IgD-negative memory B cell (primary cell): ENCODE measurements around the gene TBC1D22A. TPM values are rescaled to one million over a fixed set of nuclear protein-coding genes. Genes with fewer than 3 reads are reported as not detected.

Experiments
- H3K27ac Mint-ChIP-seq, 3 donors: one replicate each; pipeline ENCODE4 v1.8.0; 2020 to 2022; ENCODE audit warnings: mild to moderate bottlenecking in 3 of 3, mixed read lengths in 3 of 3, moderate library complexity in 1 of 3
- H3K27me3 Mint-ChIP-seq: one replicate; pipeline ENCODE4 v1.8.0; 2021; ENCODE audit warnings: mixed read lengths
- H3K36me3 Mint-ChIP-seq: one replicate; pipeline ENCODE4 v1.8.0; 2020; ENCODE audit warnings: mild to moderate bottlenecking, mixed read lengths
- H3K4me1 Mint-ChIP-seq, 3 donors: one replicate each; pipeline ENCODE4 v1.8.0; 2020 to 2022; ENCODE audit warnings: mixed read lengths in 3 of 3, mild to moderate bottlenecking in 1 of 3
- H3K4me3 Mint-ChIP-seq, 4 donors: one replicate each; pipeline ENCODE4 v1.8.0; 2020 to 2022; ENCODE audit warnings: mild to moderate bottlenecking in 4 of 4, mixed read lengths in 4 of 4, moderate library complexity in 3 of 4
- H3K9me3 Mint-ChIP-seq, 3 donors: one replicate each; pipeline ENCODE4 v1.8.0; 2020 to 2021; ENCODE audit warnings: mixed read lengths in 3 of 3, mild to moderate bottlenecking in 1 of 3
- polyA plus RNA-seq: library from polyadenylated mRNA; unstranded; fragments of 300-500 nt; fragmentation: Illumina TruSeq; gene quantifications from one replicate; pipeline ENCODE4 v1.2.3, GENCODE V29; 2021

Gene TBC1D22A
- polyA plus RNA-seq, 1 donor from 2014 or later = 64.3 TPM

DNA sequence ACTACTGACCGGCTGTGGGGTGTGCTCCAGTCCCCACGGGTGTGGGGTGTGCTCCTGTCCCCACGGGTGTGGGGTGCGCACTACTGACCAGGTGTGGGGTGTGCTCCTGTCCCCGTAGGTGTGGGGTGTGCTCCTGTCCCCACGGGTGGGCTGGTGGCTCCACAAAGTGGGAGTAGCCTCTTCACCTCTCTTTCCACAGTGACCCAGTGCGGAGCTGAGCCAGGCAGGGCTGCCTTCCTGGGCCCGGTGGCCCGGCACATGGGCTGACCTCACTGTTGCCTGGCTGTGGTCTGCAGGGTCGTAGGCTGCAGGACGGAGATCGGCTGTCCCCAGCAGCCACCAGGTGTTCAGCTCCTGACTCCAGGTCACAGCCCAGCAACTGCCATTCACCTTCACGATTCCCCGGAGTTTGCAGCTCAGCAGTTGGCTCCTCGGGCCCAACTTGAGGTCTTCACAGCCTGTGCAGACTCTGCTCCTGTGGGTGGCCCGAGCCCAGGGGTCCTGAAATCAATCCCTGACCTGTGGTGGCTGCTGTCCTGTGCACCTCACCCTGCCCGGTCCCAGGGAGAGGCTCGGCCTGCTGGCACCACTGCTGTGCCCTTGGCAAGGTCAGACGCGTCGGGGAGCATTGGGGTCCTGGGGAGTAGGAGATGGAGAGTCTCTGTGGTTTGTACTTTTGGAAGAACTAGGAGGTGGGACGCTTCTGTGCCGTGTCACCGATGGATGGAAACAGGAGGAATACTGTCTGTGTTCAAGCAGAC, 414.3 kb downstream of the TBC1D22A start:
- H3K4me3 Mint-ChIP-seq = peak overlapping the region in 1 of 4 donors; percentile 7
- peaks cover 0 to 3% (median 0%) of the 10 kb centered on the region in 3 donors for H3K4me1 Mint-ChIP-seq
- no peak overlapping the region for H3K27ac Mint-ChIP-seq
- H3K9me3 Mint-ChIP-seq = peaks cover 2 to 6% (median 4%) of the 10 kb centered on the region in 3 donors
- H3K36me3 Mint-ChIP-seq = peaks cover 9% of the 10 kb centered on the region
- no peaks in the 10 kb centered on the region for H3K27me3 Mint-ChIP-seq

DNA sequence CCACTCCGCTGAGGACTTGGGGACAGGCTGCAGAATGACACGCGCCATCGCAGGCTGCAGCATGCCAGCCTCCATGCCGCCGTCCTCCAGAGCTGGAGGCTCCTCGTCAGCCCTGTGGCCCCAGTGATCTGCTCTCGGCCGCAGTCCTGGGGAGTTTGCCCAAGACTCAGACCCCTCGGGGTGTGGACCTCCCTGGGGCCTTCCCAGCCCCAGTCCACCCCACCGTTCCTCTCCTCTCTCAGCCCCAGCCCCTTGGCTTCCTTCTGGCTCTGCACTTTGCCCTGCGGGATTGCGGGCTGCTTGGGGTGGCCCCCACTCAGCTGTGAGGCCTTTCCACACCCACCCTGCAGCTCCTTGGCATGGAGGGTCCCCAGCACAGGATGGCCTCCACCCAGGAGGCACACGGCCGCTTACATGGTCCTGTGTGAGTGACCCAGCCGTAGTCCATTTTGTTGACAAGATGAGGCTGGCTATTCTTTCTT, 414.9 kb downstream of the TBC1D22A start:
- peaks cover 2 to 6% (median 4%) of the 10 kb centered on the region in 3 donors for H3K9me3 Mint-ChIP-seq
- peaks cover 0 to 3% (median 0%) of the 10 kb centered on the region in 3 donors for H3K4me1 Mint-ChIP-seq
- no peak overlapping the region for H3K27ac Mint-ChIP-seq
- H3K36me3 Mint-ChIP-seq = peaks cover 9% of the 10 kb centered on the region
- peak overlapping the region in 1 of 4 donors; percentile 58 for H3K4me3 Mint-ChIP-seq
- no peaks in the 10 kb centered on the region for H3K27me3 Mint-ChIP-seq

DNA sequence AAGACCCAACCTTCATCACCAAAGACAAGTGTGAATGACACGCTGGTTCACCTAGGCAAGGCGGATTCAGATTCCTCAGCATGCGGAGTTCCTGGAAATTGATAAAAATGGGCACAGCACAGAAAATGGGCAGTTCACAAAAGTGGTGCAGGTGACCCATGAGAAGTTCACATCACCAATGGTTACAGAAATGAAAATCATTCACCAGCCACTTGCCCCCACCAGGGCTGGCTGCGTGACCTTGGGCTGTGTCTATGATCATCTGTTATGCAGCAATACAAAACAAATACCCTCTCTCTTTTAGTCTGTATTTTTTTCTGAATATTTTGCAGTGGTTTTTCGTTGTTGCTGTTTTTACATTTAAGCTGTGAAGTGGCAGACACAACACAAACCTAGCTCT, 415.9 kb downstream of the TBC1D22A start:
- Mint-ChIP-seq H3K27ac (no peak overlapping the region), H3K9me3 (peaks cover 2 to 10% (median 6%) of the 10 kb centered on the region in 3 donors), H3K27me3 (no peaks in the 10 kb centered on the region), H3K4me3 (no peak overlapping the region), H3K36me3 (peaks cover 9% of the 10 kb centered on the region), H3K4me1 (peaks cover 0 to 3% (median 0%) of the 10 kb centered on the region in 3 donors)

DNA sequence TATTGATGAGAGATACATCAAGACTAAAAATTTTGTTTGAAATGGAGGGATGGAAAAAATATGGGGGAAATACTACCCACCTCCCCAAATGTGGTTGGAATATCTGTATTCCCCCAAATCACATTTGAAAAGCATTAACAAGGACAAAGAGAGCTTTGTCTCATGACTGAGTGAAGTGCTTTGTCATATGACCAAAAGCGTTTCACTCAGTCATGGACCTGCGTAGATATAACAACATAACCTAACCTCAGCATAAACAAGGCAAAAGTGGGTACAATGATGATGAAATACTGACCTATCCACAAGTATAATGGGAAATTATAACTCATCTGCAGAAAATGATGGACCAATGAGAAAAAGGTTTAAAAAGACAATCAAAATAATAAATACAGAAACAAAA, 418.3 kb downstream of the TBC1D22A start:
- Mint-ChIP-seq H3K36me3 (peaks cover 8% of the 10 kb centered on the region), H3K27me3 (no peaks in the 10 kb centered on the region), H3K27ac (no peak overlapping the region), H3K4me3 (no peak overlapping the region), H3K9me3 (peaks cover 2 to 23% (median 8%) of the 10 kb centered on the region in 3 donors), H3K4me1 (peaks cover 0 to 1% (median 0%) of the 10 kb centered on the region in 3 donors)

DNA sequence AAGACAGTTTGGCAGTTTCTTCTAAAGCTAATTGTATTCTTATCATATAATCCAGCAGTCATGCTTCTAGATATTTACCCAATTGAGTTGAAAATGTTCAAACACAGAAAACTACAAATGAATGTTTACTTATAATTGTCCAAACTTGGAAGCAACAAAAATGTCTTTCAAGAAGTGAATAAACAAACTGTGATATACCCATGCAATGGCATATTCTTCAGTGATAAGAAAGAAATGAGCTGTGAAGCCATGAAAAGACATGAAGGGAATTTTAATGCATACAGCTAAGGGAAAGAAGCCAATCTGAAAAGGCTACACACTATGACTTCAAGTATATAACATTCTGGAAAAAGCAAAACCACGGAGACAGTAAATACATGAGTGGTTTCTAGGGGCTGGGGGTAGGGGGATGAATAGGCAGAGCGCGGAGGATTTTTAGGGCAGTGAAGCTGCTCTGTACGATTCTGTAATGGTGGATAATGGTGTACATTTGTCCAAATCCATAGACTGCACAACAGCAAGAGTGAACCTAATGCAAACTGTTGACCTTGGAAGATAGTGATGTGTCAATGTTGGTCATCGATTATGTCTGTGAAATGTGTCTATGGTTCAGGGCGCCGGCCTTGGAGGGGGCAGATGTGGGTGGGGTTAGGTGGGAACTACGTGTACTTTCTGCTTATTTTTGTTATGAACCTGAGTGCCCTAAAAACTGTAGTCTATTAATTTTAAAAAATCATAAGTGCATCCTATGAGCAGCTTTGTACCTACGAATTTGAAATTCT, 424.9 kb downstream of the TBC1D22A start:
- no peaks in the 10 kb centered on the region for H3K27me3 Mint-ChIP-seq
- H3K36me3 Mint-ChIP-seq = peaks cover 6% of the 10 kb centered on the region
- H3K4me1 Mint-ChIP-seq = no peaks in the 10 kb centered on the region
- H3K9me3 Mint-ChIP-seq = peaks cover 0 to 21% (median 5%) of the 10 kb centered on the region in 3 donors
- H3K4me3 Mint-ChIP-seq = no peak overlapping the region
- H3K27ac Mint-ChIP-seq = no peak overlapping the region

DNA sequence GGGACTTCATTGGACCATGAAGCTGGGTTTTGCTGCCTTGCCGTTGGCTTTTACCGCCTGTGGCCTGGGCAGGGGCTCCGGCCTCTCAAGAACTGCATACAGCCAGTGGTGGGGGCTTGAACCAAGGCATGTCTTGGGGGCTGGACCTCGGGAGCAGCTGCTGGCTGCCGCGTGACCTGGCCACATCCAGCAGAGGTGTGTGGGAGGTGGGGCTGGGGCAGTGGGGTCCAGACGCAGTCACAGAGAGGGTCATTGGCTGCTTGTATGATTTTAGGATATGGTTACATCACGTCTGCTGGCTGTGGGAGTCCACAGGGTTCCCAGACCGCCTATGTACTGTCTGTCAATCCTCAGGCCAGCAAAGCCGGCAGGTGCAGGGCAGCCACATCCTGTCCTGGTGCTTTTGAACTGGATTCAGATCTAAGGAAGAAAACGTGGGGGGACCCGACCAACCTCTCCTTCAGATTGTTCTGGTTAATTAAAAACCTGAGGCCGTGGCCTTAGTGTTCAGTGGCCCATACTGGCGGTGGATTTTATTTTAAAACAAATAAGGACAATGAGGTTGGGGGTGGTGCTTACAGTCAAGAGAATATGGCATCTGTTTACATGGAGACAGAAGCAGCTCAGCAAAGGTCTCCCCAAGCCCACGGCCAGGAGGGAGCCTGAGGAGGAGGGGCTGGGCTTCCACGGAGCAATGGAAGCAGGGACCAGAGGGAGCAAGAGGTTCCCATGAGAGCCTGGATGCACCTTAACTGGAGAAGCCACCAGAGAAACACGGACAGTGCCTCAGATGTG, 426.0 kb downstream of the TBC1D22A start:
- Mint-ChIP-seq H3K4me3 (no peak overlapping the region), H3K9me3 (peaks cover 0 to 18% (median 2%) of the 10 kb centered on the region in 3 donors), H3K4me1 (no peaks in the 10 kb centered on the region), H3K27ac (peak overlapping the region in 1 of 3 donors; percentile 58), H3K27me3 (no peaks in the 10 kb centered on the region), H3K36me3 (peaks cover 6% of the 10 kb centered on the region)

DNA sequence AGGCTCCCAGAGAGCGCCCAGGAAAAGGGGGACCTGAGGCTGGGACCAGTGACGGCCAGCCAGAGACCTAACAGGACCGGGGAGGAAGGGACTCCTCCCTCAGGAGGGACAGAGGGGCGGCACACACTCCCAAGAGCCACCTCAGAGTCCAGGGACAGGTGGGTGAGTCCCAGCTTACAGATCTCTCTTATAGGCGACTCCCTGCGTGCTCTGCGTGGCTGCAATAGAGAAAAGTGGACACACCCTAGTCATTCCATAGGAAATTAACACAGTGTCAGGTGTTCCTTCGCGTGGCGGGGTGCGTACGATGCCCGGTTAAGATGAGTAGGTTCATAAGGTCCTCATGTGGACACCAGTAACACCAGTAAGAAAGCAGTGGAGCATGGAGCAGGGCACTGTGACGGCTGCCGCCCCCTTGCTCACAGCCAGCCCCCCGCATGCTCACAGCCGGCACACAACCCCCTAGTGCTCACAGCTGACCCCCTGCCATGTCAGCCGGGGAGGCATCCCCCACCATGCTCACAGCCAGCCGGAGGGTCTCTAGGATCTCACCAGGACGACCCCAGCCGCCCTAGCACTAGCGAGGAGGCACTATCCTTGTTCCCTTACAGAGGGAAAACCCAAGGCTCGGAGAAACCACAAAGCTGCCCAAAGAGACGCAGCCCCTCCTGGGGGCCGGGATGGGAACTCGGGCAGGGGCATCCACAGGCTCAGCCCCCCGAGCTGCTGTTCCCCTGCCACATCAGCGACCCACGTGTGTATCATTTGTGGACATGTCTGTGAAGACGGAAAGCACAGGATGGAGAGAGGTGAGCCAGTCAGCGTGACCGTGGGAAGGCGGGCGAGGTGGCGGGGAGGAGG, 426.8 kb downstream of the TBC1D22A start:
- H3K4me3 Mint-ChIP-seq = no peak overlapping the region
- peaks cover 0 to 18% (median 0%) of the 10 kb centered on the region in 3 donors for H3K9me3 Mint-ChIP-seq
- H3K27me3 Mint-ChIP-seq = no peaks in the 10 kb centered on the region
- H3K4me1 Mint-ChIP-seq = no peaks in the 10 kb centered on the region
- peak overlapping the region in 1 of 3 donors; percentile 58 for H3K27ac Mint-ChIP-seq
- H3K36me3 Mint-ChIP-seq = peaks cover 6% of the 10 kb centered on the region

DNA sequence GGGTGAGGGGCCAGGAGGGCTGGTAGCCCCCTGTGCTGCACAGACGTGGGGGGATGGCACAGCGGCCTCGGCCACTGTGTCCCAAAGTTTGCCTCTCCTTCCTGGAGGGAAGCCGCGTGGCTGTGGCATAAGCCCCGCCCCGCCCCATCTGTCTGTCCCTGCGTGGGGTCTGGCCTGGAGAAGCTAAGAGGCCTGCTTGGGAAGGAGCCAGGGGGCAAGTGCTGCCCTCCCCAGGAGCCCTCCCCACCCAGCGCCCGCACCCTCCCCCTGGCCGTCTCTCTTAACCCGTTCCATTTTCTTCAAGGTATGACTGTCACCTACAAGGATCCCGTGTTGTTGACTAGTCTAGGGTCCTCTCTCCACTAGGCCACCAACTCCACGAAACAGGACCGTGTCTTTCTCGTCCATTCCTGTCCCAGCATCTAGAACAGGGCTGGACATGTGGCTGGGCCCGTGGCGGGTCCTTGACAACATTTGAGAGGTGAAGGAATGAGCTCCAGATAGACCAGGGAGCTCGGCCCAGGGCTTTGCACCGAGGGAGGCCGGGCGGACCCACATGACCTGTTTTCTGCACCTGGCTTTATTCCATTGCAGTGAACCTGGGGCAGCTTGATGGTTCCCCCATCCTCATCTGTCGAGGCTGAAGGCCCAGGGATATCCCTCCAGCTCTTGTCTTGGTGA, 428.0 kb downstream of the TBC1D22A start:
- Mint-ChIP-seq H3K4me1 (no peaks in the 10 kb centered on the region), H3K36me3 (peaks cover 4% of the 10 kb centered on the region), H3K27me3 (no peaks in the 10 kb centered on the region), H3K9me3 (peaks cover 0 to 9% (median 0%) of the 10 kb centered on the region in 3 donors), H3K27ac (no peak overlapping the region), H3K4me3 (no peak overlapping the region)

DNA sequence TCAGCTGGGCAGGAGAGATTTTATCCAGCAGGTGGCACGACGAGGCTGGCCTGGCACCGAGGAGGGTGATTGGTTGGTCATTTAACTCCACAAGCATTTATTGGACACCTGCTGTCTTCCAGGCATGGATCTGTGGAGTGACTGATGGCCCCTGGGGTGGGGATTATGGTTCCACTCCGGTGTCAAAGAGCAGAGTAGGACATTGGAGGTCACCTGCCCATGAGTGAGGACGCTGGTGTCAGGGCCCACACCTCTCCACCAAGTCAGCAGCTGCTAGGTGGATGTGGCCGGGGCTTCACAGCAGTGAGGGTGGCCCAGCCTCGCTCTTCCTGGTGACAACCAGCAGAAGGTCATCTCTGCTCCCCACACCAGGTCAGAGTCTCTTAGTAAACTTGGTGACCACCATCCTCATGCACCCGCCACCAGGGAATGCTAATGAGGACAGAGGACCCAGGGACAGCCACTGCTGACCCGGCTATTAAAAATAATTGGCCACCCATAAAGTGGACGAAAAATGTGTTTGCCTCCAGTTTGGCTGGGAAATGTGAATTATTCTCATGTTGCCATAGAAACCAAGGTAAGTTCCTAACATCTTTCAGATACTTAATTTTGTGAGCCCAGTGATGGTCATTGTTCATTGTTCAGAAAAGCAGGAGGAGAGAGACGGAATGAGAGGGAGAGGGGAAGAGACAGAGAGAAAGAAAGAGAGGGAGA, 428.7 kb downstream of the TBC1D22A start:
- no peaks in the 10 kb centered on the region for H3K27me3 Mint-ChIP-seq
- peaks cover 2% of the 10 kb centered on the region for H3K36me3 Mint-ChIP-seq
- H3K27ac Mint-ChIP-seq = no peak overlapping the region
- peaks cover 0 to 4% (median 0%) of the 10 kb centered on the region in 3 donors for H3K9me3 Mint-ChIP-seq
- no peaks in the 10 kb centered on the region for H3K4me1 Mint-ChIP-seq
- no peak overlapping the region for H3K4me3 Mint-ChIP-seq

DNA sequence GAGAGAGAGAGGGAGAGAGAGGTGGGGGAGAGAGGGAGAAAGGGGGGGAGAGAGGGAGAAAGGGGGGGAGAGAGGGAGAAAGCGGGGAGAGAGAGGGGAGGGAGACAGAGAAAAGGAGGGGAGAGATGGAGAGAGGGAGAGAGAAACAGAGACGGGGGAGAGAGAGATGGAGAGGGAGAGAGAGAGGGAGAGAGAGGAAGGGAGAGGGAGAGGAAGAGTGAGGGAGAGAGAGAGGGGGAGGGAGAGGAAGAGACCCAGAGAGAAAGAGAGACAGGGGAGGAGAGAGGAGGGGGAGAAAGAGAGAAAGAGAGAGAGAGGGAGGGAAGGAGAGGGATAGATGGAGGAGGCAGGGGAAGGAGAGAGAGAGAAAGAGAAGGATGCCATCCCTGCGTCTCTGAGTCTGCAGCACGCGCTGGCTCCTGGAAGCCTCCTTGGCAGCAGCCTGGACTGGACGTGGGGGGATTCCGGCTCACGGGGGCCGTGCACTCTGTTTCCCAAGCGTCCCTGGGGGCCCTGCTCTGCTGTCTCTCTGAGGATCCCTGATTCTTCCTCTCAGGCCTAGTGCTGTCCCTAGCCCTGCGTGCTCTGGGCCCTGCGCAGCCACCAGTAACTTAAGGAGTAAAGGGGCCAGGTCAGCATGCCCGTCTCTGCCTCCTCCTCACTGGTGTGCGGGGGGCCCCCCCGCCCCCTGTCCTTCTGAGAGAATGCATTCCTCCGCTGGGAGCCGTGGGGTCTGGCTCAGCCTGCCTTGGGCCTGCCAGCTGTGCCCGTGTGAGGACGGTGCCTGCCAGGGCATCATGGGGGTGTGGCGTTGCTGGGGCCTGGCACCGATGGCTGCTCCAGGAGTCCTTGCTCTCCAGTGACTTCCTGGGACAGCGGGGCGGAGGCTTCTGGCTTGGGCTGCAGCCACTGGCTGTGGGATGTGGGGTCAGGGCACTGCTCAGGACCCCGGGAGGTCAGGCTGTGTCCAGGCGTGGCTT, 429.5 kb downstream of the TBC1D22A start:
- Mint-ChIP-seq H3K9me3 (no peaks in the 10 kb centered on the region), H3K27ac (peak overlapping the region in 1 of 3 donors; percentile 94), H3K27me3 (no peaks in the 10 kb centered on the region), H3K36me3 (peaks cover 2% of the 10 kb centered on the region), H3K4me3 (no peak overlapping the region), H3K4me1 (peaks cover 0 to 3% (median 0%) of the 10 kb centered on the region in 3 donors)

DNA sequence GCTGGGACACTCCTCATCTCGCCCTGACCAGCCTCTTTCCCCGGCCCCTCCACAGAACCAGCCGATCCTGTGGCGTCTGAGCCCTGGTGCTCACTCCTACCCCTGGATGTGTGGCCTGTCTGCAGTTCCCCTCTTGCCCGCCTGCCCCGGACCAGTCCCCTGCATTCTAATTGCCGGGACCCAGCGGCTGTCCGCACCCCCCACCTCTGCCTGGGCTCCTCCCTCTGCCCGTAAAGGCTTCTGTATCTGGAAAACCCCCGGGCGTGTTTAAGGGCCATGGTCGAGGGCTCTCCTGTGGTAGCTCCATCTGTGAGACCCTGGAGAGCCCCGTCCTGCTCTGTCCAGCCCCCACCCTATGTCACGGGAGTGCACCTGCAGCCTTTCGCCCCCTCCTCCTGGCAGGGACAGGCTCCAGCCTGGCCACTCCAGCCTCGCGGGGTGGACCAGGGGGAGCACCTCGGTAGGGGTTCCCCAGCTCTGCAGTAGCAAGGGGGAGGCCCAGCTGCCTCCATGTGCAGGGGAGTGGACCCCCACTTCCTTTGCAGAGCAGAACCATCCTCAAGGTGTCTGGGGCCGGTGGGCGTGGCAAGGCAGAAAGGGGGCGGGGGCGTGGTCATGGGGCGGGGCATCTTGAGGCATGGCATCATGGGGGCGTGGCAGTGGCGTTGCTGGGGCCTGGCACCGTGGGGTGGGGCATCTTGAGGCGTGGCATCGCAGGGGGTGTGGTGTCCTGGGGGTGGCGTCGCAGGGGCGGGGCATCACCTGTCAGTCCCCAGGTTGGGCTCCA, 430.4 kb downstream of the TBC1D22A start:
- H3K4me1 Mint-ChIP-seq = peaks cover 0 to 3% (median 0%) of the 10 kb centered on the region in 3 donors
- H3K36me3 Mint-ChIP-seq = peaks cover 2% of the 10 kb centered on the region
- no peaks in the 10 kb centered on the region for H3K9me3 Mint-ChIP-seq
- H3K27ac Mint-ChIP-seq = peak overlapping the region in 2 of 3 donors; percentile 62 to 67
- no peak overlapping the region for H3K4me3 Mint-ChIP-seq
- no peaks in the 10 kb centered on the region for H3K27me3 Mint-ChIP-seq
